HG02981 (cell line): ENCODE data around the gene PANK2.
"Not testable (repeated sequence)": the region's sequence is repeated elsewhere in the genome, so short reads cannot be mapped to it uniquely, and the experiment has no call there.

Experiments used
- ATAC-seq: cut with Tn5 transposase; IDR thresholded peaks from one replicate; pipeline ENCODE4 v1.9.1; 2021; ENCODE audit warnings: mild to moderate bottlenecking, moderate library complexity; ENCODE audit not compliant: unreplicated experiment

The PANK2 gene

DNA sequence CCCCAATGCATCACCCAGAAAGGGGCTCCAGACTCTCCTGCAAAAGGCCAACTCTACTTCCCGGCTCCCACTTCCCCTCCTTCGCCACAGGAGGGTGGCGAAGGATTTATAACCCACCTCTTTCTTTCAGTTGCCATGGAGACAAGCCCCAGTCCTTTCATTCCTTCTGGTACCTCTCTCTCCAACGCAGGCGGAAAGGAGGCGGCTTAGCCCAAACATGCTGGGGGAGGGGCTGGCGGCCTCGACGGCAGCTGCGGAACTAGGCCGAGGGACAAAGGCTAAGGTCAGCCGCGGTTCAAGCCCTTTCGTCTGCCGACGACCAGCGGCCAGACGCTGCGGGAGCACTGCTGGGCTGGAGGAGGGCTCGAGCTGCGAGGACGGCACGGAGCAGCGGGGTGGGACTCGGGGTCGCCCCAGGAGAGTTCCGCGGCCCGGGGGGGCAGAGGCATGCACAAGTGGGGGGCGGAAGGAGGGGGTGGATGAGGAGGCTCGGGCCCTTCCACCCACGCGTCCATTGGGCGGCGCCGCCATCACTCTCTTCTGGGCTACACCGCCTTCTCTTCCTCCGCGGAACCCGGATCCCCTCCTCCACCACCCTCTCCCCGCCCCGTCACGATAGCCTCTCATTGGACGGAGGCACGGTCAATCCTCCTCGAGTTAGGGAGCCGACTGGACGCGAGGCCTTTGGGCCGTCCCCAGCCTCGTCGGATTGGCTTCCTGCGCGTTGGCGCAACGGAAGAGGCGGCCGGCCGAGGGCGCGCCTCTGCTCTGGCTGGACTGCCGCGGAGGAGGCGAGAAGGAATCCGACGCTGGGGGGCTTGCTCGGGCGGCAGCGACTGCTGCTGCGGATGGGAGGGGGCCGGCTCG, at the start of gene PANK2:
Gene PANK2, plus strand, starts transcription at position 766 of the 867 bp plus-strand sequence.
- peak; percentile 94 for ATAC-seq

DNA sequence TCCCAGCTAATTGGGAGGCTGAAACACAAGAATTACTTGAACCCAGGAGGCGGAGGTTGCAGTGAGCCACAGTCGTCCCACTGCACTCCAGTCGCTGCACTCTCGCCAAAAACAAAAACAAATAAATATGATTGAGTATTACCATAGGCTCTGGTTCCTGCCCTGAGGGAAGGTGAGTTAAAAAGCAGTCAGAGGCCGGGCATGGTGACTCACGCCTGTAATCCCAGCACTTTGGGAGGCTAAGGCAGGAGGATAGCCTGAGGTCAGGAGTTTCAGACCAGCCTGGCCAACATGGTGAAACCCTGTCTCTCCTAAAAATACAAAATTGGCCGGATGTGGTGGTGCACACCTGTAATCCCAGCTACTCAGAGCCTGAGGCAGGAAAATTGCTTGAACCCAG, 49.0 kb upstream of the PANK2 start:
- ATAC-seq, result not testable (repeated sequence)

DNA sequence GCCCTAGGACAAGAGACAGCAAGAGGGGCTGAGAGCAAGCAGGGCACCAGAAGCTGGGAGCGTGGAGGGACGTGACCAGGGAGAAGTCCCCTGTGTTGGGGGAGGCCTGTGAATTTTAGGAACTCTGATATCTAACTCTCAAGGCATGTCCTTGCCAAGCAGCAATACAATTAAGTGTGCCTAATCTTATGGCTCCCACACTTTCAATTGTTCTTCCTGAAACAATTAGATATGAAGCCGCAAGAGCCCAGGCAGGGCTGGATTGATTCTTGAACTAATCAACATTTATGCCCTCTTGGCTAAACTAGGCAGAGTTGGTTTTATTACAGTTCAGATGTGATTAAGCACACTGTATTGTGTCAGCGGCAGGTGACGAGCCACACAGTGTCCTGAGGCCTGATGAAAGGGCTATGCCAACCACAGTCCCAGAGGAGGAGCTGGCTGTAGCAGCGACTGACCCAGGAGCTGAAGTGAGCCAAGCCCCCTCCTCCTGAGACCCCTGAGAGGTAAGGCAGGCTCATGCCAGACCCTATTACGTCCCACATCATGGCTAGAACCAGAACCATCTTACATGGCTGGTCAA, 46.7 kb upstream of the PANK2 start:
- no peak for ATAC-seq

DNA sequence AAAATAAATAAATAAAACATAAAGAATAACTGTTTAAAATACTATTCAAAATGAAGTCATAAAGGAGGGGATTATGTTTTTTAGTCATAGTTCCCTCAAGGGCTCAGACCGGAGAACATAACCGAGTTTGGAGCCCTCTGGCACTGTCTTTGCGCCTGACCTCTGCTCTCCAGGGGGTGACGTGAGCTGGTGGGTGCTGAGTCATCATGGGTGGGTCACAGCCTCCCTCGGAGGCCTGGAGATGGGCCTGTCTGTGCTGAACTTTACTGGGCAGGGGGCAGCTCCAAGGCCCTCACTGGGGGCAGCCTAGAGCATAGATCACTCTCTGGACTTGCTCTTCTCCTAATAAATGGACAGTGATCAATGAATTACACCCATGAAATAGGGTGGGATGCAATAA, 45.7 kb upstream of the PANK2 start:
- no peak for ATAC-seq

DNA sequence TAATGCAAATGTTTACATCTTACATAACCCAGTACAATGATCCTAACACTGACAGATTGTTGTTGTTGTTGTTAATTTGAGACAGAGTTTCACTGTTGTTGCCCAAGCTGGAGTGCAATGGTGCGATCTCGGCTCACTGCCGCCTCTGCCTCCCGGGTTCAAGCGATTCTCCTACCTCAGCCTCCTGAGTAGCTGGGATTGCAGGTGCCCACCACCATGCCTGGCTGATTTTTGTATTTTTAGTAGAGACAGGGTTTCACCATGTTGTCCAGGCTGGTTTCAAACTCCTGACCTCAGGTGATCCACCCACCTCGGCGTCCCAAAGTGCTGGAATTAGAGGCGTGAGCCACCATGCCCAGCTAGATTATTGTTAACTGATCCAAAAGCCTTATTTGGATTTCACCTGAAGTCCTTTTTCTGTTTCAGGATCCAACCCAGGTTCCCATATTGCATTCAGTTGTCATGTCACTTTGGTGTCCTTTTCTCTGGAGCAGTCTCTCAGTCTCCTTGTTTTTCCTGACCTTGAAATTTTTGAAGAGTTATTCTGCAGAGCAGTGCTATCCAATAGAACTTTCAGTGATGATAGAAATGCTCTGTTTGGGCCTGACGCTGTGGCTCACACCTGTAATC, 45.1 kb upstream of the PANK2 start:
- ATAC-seq, result not testable (repeated sequence)

DNA sequence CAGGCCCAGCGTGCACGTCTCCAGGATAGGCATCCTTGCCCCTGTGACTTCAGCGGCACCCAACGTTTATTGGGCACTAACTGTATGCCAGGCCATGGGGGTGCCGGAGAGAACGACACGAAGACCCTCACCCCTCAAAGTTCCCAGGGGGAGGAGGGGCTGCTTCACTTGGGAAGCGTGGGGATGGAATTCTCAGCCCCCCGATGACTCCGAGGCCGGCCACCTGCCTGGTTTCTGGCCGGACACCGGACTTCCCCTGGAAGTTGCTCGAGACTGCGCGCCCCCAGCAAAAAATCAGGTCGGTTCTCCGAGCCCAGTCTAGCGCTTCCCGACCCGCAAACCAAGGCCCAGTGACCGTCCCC, 42.8 kb upstream of the PANK2 start:
- no peak for ATAC-seq

DNA sequence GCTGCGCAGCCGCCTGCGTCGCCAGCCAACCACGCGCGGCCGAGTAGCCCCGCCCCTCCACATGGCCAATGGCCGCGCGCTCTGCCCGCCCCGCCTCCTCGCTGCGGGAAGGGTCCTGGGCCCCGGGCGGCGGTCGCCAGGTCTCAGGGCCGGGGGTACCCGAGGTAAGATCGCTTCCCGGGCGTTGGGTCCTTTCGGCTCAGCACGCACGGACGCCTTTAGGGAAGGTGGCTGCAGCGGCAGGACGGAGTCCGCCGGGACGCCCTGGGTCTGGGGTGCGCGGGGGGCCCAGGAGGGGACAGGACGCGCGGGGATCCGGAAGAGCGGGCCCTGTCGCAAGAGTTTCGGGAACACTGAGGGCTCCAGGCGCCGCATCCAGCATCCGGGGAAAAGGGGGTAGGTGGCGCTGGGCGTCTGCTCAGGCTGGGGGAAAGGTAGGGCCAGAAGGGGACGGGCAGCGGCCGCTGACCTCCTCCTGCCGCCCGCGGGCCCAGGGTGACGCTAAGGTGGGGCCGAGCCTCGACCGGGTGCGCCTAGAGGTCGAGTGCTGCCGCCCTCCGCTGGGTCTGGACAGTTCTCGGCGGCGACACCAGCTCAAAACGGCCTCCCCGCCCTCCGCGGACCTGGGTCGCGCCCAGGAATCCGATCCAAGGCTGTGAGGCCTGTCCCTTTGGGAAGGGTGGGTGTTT, 42.3 kb upstream of the PANK2 start, which contains the start of gene MAVS:
Gene MAVS, plus strand, starts transcription at position 95 of the 689 bp plus-strand sequence. CDS start 7,791 bp downstream, outside the sequence.
- ATAC-seq, result peak; percentile 93

DNA sequence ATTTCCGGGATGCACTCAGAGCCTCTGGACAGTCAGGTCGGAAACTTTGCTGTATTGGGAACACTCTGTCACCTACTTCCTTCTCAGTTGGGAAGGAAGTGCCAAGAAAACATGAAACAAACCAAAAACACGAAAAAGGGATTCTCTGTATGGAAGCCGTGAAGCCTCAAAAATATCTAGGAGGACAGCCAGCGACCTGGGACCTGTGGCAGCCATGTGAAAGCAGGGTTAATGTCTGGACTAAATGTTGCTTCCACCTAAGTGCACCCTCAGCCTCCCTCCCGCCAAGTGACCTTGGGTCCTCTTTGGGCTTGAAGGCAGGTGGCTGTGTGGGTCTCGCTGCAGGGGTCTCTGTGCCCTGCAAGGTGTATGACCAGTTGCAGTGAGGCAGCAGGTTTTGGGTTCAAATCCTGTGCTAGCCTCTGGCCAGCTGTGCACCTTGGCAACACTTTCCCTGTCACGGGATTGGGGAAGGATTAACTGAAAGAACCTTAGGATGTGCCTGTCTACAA, 41.7 kb upstream of the PANK2 start:
- ATAC-seq, result no peak

DNA sequence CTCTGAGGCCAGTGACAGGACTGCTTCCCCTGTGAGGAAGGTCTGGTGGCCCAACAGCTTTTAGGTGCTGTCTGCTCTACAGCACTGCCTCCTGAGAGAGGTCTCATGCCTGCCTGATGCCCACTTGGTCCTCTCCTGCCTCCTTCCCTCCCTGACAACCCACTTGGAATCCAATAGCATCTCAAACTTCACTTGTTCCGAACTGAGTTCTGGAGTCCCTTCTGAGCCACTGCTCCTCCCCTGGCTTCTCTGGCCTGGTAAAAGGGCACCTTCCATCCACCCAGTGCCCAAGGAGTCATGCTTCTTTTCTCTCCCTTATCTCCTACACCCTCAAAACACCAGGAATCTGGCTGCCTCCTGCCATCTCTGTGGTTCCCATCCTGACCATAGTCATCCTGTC, 40.6 kb upstream of the PANK2 start:
- ATAC-seq, result no peak

DNA sequence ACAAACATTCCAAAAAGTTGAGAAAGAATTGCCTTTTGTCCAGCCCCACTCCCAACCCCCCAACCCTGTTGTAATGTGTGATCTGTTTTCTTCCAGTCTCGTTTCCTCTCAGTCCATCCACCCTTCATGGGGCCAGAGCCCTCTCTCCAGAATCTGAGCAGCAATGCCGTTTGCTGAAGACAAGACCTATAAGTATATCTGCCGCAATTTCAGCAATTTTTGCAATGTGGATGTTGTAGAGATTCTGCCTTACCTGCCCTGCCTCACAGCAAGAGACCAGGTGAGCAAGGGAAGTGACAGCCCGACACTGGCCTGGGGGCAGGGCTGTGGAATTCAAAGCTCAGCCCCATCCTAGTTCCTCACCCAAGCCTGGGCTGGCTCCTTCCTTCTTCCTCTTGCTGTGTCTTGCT, 34.7 kb upstream of the PANK2 start:
- ATAC-seq, result no peak

DNA sequence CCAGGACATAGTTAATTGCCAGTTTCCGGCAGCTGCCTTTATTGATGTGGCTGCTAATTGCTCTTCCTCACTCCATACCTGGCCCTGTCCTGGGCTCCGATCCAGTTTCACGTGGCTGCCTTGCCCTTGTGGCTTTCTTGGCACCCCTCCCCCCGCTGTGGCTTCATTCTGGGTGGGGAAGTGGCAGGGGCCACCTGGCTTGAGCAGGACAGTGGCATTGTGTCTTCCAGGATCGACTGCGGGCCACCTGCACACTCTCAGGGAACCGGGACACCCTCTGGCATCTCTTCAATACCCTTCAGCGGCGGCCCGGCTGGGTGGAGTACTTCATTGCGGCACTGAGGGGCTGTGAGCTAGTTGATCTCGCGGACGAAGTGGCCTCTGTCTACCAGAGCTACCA, 31.8 kb upstream of the PANK2 start:
- ATAC-seq, result no peak

DNA sequence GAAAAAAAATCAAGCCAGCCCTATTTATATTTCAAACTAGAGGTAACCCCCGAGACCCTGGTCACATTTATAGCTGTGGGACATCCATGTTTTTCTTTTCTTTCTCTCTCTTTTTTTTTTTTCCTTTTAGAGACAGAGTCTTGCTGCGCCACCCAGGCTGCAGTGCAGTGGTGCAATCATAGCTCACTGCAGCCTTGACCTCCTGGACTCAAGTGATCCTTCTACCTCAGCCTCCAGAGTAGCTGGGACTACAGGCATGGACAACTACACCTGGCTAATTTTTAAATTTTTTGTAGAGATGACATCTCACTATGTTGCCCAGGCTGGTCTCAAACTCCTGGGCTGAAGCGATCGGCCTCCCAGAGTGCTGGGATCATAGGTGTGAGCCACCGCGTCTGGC, 30.5 kb upstream of the PANK2 start:
- no peak for ATAC-seq

DNA sequence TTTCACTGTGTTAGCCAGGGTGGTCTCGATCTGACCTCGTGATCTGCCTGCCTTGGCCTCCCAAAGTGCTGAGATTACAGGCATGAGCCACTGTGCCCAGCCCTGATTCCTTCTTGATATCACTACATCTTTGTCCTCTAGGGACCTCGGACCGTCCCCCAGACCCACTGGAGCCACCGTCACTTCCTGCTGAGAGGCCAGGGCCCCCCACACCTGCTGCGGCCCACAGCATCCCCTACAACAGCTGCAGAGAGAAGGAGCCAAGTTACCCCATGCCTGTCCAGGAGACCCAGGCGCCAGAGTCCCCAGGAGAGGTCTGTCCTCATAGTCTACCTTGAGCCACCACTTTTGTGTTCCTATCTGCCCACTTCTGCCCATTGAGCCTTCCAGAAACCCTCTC, 28.0 kb upstream of the PANK2 start:
- ATAC-seq, result no peak

DNA sequence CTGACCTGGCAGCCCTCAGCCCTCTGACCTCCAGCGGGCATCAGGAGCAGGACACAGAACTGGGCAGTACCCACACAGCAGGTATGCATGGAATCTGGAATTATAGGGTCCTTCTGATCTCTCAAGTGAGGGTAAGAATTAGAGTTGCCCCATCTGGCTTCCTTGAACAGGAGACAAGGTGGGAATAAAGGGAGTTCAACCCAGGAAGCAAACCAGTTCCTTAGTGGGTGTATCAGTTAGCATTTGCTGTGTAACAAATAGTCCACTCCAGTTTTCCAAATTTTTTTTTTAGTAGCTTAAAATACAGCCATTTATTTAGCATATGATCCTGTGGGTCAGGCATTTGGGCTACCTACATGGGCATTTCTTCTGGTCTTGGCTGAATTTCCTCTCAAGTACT, 26.9 kb upstream of the PANK2 start:
- no peak for ATAC-seq

DNA sequence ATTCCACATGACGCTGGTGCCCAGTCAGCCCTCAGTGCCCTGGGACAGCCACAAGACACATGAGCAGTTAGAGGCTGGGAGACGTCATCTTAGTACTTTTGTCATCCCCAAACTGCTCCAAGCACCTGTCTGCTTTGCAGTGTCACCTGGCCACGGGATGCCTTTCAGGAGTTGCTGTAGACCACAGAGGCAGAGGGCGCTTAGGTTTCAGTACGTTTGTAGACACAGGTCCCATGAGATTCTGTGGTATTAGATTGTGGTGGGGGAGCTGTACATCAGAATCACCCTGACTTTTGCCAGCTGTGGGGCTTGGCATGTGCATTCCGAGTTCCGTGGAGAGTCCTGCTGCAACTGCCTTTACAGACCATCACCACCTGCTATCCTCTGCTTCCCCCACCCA, 25.9 kb upstream of the PANK2 start:
- peak; percentile 47 for ATAC-seq

DNA sequence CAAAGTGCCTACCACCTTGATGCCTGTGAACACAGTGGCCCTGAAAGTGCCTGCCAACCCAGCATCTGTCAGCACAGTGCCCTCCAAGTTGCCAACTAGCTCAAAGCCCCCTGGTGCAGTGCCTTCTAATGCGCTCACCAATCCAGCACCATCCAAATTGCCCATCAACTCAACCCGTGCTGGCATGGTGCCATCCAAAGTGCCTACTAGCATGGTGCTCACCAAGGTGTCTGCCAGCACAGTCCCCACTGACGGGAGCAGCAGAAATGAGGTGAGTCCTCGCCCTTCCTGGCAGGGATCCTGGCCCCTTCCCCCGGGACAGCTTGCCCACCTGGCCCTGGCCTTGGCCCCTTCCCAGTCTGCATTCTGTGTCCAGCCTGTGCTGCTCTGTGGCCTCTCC, 24.7 kb upstream of the PANK2 start:
- ATAC-seq, result no peak

DNA sequence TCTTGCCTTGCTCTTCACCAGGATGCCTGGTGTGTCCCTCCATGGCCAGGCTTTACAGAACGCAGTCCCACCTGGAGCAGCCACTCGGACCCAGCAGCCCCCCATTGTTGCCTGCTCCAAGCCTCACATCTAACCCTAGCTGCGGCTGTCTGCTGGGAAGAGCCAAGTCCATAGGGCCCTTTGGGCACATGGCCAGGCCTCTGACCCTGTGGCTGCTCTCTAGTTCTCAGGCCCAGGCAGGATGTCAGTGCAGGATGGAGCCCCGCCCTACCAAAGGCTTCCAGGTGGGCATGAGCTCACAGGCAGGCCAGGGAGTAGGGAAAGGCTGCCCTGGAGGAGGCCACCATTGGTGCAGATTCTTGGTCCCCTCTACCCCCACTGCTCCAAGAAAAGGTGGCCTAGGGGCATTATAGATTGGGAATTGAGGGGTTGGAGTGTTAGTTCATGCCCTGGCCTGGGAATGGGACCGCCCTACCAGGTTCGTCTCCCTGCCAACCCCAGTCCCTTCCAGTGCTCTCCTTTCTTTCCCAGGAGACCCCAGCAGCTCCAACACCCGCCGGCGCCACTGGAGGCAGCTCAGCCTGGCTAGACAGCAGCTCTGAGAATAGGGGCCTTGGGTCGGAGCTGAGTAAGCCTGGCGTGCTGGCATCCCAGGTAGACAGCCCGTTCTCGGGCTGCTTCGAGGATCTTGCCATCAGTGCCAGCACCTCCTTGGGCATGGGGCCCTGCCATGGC, 23.9 kb upstream of the PANK2 start:
- no peak for ATAC-seq

DNA sequence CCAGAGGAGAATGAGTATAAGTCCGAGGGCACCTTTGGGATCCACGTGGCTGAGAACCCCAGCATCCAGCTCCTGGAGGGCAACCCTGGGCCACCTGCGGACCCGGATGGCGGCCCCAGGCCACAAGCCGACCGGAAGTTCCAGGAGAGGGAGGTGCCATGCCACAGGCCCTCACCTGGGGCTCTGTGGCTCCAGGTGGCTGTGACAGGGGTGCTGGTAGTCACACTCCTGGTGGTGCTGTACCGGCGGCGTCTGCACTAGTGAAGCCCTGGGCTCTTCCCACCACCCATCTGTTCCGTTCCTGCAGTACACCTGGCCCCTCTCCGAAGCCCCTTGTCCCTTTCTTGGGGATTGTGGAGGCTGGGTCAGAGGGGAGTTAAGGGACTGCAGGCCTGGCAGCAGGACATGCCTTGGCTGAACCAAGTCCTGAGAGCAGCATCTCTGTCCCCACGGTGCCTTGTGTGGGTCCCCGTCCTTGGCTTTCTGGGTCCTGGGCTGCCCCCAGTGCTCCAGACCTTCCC, 23.2 kb upstream of the PANK2 start:
- ATAC-seq, result no peak

DNA sequence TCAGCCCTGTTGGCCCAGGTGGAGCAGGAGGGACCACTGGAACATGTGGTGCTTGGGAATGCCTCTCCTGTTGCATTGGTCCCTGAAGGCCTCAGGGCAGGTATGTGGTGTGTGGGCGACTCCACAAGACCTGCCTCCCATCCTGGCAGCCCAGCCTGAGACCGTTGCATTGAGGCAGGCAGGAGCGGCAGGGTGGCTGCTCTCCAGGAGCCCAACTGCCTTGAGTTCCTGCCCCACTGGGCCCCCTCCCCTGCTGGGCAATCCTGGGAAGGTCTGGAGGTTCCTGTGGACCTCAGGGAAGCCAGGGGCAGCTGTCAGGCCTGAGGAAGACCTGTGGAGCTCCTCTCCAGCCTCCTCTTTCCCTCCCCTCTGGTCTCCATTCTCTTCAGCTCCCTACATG, 22.7 kb upstream of the PANK2 start:
- no peak for ATAC-seq

DNA sequence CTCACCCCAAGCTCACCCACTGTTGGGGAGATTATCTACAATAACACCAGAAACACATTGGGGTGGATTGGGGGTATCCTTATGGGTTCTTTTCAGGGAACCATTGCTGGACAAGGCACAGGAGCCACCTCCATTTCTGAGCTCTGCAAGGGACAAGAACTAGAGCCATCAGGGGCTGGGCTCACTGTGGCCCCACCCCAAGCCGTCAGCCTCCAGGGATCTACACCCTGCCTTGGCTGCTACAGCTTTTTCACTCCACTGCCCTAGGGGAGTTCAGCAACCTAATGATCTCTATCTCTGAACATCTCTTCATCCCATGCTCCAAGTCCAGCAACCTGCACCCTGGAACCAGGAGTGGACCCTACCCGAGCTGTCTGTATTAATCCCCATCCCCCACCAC, 21.4 kb upstream of the PANK2 start:
- no peak for ATAC-seq
